Measurements from ENCODE around the gene PRDM16. TPM values are rescaled to one million over a fixed set of nuclear protein-coding genes. Genes with fewer than 3 reads are reported as not detected.
A peak's percentile ranks its signal among the peaks of the same experiment; 100 is the strongest.

PRDM16 gene
- total and polyA plus RNA-seq, 2 of the 13 experiments (the other 11 are each of a cell fraction or from before 2014, with no cell fraction given) = 0.15 to 0.81 TPM

DNA sequence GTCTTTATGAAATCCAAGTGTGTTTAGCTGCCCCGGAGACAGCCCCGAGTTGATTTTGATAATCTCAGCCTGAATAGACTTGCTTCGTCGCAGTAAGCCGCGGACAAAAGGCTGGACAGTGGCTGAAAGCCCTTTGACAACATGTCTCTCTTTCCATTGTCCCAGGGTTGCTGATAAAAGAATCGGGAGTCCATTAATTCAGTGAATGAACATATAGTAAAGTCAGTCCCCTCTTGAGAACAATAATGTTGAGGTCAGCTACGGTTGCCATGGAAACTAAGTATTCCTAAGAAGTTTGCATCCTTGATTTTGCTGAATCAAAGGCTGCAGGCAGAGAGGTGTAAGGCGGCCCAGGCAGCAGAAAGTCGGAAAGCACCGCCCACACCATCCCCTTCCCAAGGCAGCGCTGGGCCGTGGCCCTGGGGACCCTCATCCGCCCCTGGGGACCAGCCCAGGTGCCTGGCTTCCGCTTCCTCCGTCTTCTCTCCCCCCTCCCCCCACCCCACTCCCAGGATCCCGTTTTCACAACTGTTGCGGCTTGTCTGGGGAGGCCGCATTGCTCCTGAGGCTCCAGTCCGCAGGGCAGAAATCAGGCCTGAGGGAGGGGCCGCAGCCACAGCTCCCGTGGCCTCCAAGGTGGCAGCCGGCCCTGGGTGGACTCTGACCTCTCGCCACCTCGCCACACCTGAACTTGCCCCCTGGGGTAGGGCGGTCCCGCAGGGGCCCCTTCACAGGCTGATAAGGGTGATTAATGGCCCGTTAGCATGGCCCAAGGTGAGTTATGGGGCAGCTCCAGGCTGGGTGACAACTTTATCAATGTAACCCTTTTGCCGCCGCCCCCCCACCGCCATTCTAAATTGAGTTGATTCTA is 180.9 kb downstream of the PRDM16 start (continued):
- TF ChIP-seq, protein P1, sequence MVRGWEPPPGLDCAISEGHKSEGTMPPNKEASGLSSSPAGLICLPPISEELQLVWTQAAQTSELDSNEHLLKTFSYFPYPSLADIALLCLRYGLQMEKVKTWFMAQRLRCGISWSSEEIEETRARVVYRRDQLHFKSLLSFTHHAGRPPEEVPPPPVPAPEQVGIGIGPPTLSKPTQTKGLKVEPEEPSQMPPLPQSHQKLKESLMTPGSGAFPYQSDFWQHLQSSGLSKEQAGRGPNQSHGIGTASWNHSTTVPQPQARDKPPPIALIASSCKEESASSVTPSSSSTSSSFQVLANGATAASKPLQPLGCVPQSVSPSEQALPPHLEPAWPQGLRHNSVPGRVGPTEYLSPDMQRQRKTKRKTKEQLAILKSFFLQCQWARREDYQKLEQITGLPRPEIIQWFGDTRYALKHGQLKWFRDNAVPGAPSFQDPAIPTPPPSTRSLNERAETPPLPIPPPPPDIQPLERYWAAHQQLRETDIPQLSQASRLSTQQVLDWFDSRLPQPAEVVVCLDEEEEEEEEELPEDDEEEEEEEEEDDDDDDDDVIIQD (CRISPR knock-in tag; IDR thresholded peaks at IDR 0.05; ENCODE audit: low read depth) = no peak
- TF ChIP-seq ZNF460 (CRISPR knock-in tag; IDR thresholded peaks at IDR 0.05; ENCODE audit: borderline replicate concordance) (no peak), FOSL2 (CRISPR knock-in tag; IDR thresholded peaks at IDR 0.05) (peak; percentile 12; the same call in 1 of the 2 replicates), RFX5 (IDR thresholded peaks at IDR 0.05; ENCODE audit: low read depth, low read length) (no peak), KAT8 (CRISPR knock-in tag; IDR thresholded peaks at IDR 0.05) (no peak), ZNF841 (CRISPR knock-in tag; IDR thresholded peaks at IDR 0.05; ENCODE audit: borderline replicate concordance) (no peak), ZNF124 (CRISPR knock-in tag; IDR thresholded peaks at IDR 0.05) (no peak), HNRNPLL (IDR thresholded peaks at IDR 0.05; ENCODE audit: low read depth, low read length, poor library complexity, severe bottlenecking) (no peak), PITX1 (CRISPR knock-in tag; IDR thresholded peaks at IDR 0.05) (peak; percentile 54; the same call in 1 of the 2 replicates), KDM4B (CRISPR knock-in tag; IDR thresholded peaks at IDR 0.05) (no peak), ZFP36L1 (CRISPR knock-in tag; IDR thresholded peaks at IDR 0.05) (no peak), ZNF746 (CRISPR knock-in tag; IDR thresholded peaks at IDR 0.05) (no peak), ZEB1 (IDR thresholded peaks at IDR 0.05; ENCODE audit: insufficient replicate concordance, low read depth) (no peak), ZNF558 (CRISPR knock-in tag; IDR thresholded peaks at IDR 0.05; ENCODE audit: borderline replicate concordance) (no peak), KMT2B (CRISPR knock-in tag; IDR thresholded peaks at IDR 0.05) (no peak), CBX2 (IDR thresholded peaks at IDR 0.05; ENCODE audit: low read depth, low read length) (no peak), CBX2 (CRISPR knock-in tag; IDR thresholded peaks at IDR 0.05; ENCODE audit: low read depth) (no peak), EHMT2 (IDR thresholded peaks at IDR 0.05; ENCODE audit: borderline replicate concordance, low read depth, low read length) (no peak), MEF2D (CRISPR knock-in tag; IDR thresholded peaks at IDR 0.05) (no peak), CEBPG (CRISPR knock-in tag; IDR thresholded peaks at IDR 0.05) (no peak), ZNF263 (CRISPR knock-in tag; IDR thresholded peaks at IDR 0.05) (no peak), ZNF552 (CRISPR knock-in tag; IDR thresholded peaks at IDR 0.05; ENCODE audit: borderline replicate concordance) (no peak), AGO1 (IDR thresholded peaks at IDR 0.05; ENCODE audit: low read depth, low read length, poor library complexity, severe bottlenecking) (no peak), ZSCAN12 (CRISPR knock-in tag; IDR thresholded peaks at IDR 0.05) (no peak), SKI (IDR thresholded peaks at IDR 0.05; ENCODE audit: partially characterized antibody) (peak; percentile 57), PCBP2 (optimal IDR thresholded peaks at IDR 0.05; ENCODE audit: low read depth, low read length, poor library complexity, severe bottlenecking) (no peak), JUND (CRISPR knock-in tag; IDR thresholded peaks at IDR 0.05) (no peak)
- TF ChIP-seq, protein P2, sequence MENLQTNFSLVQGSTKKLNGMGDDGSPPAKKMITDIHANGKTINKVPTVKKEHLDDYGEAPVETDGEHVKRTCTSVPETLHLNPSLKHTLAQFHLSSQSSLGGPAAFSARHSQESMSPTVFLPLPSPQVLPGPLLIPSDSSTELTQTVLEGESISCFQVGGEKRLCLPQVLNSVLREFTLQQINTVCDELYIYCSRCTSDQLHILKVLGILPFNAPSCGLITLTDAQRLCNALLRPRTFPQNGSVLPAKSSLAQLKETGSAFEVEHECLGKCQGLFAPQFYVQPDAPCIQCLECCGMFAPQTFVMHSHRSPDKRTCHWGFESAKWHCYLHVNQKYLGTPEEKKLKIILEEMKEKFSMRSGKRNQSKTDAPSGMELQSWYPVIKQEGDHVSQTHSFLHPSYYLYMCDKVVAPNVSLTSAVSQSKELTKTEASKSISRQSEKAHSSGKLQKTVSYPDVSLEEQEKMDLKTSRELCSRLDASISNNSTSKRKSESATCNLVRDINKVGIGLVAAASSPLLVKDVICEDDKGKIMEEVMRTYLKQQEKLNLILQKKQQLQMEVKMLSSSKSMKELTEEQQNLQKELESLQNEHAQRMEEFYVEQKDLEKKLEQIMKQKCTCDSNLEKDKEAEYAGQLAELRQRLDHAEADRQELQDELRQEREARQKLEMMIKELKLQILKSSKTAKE (CRISPR knock-in tag; IDR thresholded peaks at IDR 0.05; ENCODE audit: borderline replicate concordance) = peak; percentile 73
- TF ChIP-seq, protein P3, sequence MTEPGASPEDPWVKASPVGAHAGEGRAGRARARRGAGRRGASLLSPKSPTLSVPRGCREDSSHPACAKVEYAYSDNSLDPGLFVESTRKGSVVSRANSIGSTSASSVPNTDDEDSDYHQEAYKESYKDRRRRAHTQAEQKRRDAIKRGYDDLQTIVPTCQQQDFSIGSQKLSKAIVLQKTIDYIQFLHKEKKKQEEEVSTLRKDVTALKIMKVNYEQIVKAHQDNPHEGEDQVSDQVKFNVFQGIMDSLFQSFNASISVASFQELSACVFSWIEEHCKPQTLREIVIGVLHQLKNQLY (CRISPR knock-in tag; IDR thresholded peaks at IDR 0.05) = no peak
